Urothelium cell line (cell line): ENCODE data around the gene TNS3.

Source experiments
- DNase-seq: peaks from one replicate; pipeline ENCODE4 v3.0.0; 2011; ENCODE audit warnings: low spot score, mixed read lengths
- FAIRE-seq: peaks from 2 replicates; lab custom pipeline; 2011; peaks lifted over from hg19 to GRCh38; lab: Jason Lieb, UNC

The TNS3 gene

DNA sequence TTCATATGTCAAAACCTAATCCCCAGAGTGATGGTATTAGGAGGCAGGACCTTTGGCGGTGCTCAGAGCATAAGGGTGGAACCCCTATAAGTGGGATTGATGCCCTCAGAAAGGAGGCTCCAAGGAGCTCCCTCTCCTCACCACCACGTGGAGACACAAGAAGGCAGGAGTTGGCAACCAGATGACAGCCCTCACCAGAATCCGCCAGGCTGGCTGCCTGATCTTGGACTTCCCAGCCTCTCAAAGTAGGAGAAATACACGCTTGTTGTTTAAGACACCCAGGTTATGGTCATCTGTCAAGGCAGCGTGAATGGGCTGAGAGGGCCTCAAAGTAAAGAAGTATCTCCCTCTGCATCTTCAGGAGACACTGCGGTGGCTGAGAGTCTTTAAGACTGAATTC lies 187.7 kb downstream of the TNS3 start:
- DNase-seq, result no peak
- no peak for FAIRE-seq

- no peak for FAIRE-seq
- no peak for DNase-seq
These were observed 188.5 kb downstream of the TNS3 start for GRCh38 chr7:47393406-47393805.

- DNase-seq, result no peak
- FAIRE-seq, result no peak
These were observed 189.6 kb downstream of the TNS3 start for GRCh38 chr7:47392241-47392759.

DNA sequence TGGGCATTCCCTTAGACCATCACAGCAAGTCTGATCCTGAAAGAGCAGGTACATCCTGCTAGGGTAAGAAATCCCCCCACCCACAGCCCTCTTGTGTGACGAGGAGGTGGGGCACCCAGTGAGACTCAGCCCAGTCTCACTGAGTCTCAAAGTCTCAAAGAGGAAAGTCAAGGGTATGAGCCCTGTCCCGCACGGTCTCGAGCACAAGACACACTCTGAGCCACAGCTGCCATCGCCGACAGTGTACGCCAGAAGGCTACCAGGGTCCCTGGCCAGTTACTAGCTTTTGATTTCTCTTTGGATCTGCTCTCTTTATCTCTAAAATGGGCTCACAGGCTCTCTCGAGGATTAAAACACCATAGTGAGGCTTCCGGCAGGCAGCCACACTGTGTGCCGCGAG lies 190.2 kb downstream of the TNS3 start:
- peak; percentile 62 for FAIRE-seq
- no peak for DNase-seq

- DNase-seq, result no peak
These were observed 191.0 kb downstream of the TNS3 start for GRCh38 chr7:47390914-47391313.

GRCh38 chr7:47389923-47390630 lies 191.8 kb downstream of the TNS3 start:
- no peak for FAIRE-seq

More at GRCh38 chr7:47390914-47391313, 191.0 kb downstream of the TNS3 start:
- peak; percentile 69 for FAIRE-seq

DNA sequence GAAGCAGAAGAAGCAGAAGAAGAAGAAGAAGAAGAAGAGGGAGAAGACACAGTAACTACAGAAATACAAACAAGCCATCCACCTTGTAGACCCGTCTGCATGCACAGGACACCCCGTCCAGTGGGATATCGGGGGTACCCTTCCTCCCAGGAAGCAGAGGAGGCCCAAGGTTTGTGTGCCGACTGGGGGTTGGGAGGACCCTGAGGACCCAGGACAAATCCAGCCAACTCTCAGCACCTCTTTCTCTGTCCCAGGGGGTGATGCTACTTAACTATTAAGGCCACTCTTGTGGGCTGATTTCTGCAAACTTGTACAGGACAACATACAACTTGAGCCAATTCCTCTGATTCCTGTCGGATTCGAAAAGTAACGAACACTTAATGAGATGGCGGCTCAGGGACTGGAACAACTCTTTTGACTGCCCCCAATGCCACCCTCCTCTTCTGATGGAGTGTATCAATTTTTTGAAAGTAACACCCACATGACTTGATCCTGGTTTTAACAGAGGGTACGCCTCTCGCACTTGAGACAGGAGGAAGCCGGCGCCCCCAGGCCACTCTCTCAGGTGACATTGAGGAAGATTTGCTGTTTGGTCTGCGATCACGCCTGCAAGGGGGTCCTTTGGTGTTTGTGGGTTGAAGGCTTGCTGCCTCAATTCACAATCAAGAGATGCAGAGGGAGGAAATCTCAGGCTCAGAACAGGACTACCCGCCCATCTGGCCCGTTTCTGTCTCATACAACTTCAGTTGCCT lies 192.6 kb downstream of the TNS3 start:
- DNase-seq (no peak), FAIRE-seq (no peak)

More at GRCh38 chr7:47389923-47390630, 191.8 kb downstream of the TNS3 start:
- DNase-seq, result no peak

GRCh38 chr7:47387506-47387905 lies 194.4 kb downstream of the TNS3 start:
- DNase-seq (no peak), FAIRE-seq (no peak)

GRCh38 chr7:47386273-47386835 lies 195.6 kb downstream of the TNS3 start:
- FAIRE-seq, result no peak
- DNase-seq, result no peak

DNA sequence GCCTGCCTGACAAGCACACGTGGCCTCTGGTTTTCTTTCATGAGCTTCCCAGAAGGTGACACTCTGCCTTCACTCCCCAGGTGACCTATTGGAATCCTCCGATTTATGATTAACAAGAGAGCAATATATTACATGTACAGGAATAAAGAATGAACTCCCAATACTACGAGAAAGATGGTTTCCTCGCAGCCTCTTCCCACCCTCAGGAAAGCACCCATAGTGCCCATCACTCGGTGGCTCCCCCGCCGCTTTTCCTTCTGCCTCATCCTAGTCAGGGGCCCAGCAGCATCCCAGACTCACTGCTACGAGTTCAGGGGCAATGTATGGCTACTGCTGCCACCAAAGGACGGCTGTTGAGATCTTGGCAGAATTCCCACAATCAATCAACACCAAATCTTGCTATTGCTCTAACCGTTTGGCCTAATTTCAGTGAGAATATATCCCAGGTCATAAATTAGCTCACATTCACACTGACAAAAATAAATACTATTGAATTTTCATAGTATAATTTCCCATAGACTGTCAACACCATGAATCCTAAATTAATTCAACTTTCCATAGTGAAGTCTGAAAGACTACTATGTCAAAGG lies 196.3 kb downstream of the TNS3 start:
- no peak for DNase-seq
- FAIRE-seq, result no peak

DNA sequence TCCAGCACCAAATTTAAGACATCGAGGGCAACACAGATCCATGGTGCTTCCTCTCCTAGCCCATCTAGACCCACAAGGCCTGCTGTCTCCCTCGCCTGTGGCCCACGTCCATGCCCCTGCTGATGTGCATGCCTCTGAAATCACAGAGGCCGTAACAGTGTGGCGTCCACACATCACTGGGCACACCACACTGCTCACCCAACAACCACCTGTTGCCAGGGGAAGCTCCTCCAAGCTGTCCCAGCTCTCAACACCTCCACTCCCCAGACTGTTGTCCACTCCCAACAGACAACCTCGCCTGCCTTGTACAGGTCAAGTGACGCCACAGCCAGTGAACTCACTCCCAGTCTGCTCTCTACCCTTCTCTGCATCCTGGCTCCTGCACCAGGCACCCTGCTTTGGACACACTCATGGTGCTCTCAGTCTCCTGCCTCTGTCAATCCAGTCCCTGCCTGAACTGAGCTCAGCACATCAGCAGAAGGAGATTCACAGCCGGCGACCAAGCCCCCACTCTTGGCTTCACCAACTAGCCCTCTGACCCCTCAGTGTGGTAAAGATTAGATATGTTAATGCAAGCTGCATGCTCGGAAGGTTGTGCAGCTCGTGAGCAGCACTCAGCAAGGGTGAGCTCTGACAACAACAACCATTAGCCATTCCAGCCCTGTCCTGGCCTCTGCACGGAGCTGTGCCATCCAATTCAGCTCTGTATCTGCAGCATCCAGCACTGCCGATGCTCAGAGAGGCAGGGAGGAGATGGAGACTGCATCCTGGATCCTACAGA lies 197.0 kb downstream of the TNS3 start:
- DNase-seq (no peak), FAIRE-seq (peak; percentile 96)

GRCh38 chr7:47383696-47384445 lies 198.0 kb downstream of the TNS3 start:
- DNase-seq (no peak), FAIRE-seq (peak; percentile 27)

- DNase-seq (no peak), FAIRE-seq (peak; percentile 35)
These were observed 198.8 kb downstream of the TNS3 start for GRCh38 chr7:47383072-47383471.

- DNase-seq, result no peak
- FAIRE-seq, result no peak
These were observed 199.7 kb downstream of the TNS3 start for GRCh38 chr7:47382200-47382599.

DNA sequence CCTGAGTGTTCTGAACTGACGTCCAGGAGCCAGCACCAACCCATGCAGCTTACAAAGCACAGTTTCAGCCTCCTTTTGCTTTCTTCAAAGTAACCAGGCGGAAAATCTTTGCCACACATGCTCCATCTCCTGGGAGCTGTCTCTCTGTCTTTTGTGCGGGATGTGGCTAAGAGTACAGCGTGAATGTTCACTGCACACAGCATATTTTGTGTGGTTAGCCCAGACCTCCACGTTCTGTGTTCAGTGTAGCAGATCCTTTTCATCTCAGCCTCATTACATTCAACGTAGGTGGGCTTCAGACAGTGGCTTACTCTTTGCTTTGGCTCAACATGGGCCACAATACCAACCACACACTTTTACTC lies 200.8 kb downstream of the TNS3 start:
- DNase-seq (no peak), FAIRE-seq (peak; percentile 66)

GRCh38 chr7:47380325-47381133 lies 201.4 kb downstream of the TNS3 start:
- FAIRE-seq (peak; percentile 99), DNase-seq (peak; percentile 41)

GRCh38 chr7:47379629-47380324 lies 202.1 kb downstream of the TNS3 start:
- FAIRE-seq (peak; percentile 56), DNase-seq (peak; percentile 92)

GRCh38 chr7:47378728-47379395 lies 203.0 kb downstream of the TNS3 start:
- DNase-seq (no peak), FAIRE-seq (peak; percentile 20)
